HepG2 (cell line): ENCODE measurements around the gene EMP2. TPM values are rescaled to one million over a fixed set of nuclear protein-coding genes. Genes with fewer than 3 reads are reported as not detected.

Source experiments
- FOXK2 ChIP-seq: fragments of 450-650 bp; IDR thresholded peaks from 2 replicates; pipeline ENCODE4 v1.6.1; 2016
- GABPA ChIP-seq, 2 experiments: IDR thresholded peaks; 2 replicates each; pipeline ENCODE4 v1.6.1; 2011 to 2016; ENCODE audit warnings: low read depth in 2 of 2, low read length in 1 of 2, missing biosample characterization in 1 of 2, missing genetic modification characterization in 1 of 2
- KDM6A ChIP-seq: IDR thresholded peaks from 2 replicates; pipeline ENCODE4 v1.6.1; 2016; ENCODE audit warnings: low read depth
- ZNF616 ChIP-seq: sonication (generic); formaldehyde crosslinking; IDR thresholded peaks from 2 replicates; pipeline ENCODE4 v1.5.0; 2020; ENCODE audit warnings: low read depth, mild to moderate bottlenecking, missing genetic modification reagents
- polyA plus RNA-seq, 8 experiments: library from polyadenylated mRNA; depleted of rRNA in 3 of 8; stranded (reverse) in 7 of 8; unstranded in 1 of 8; fragments of >200 nt; fragmentation: Illumina TruSeq in 4 of 8; extraction: Trizol in 4 of 8; gene quantifications; 2 replicates each; pipeline versions ENCODE4 v1.2.1 to v1.2.3, GENCODE V29; 2011 to 2016; ENCODE audit warnings: low read depth in 4 of 8, missing spikeins in 1 of 8, mixed read lengths in 1 of 8; ENCODE audit not compliant: insufficient read depth in 1 of 8
- total RNA-seq, 5 experiments: library from RNA; depleted of rRNA; stranded (reverse); fragments of >200 nt; fragmentation: Illumina TruSeq; extraction: Trizol; gene quantifications; 2 replicates each; pipeline ENCODE4 v1.2.3, GENCODE V29; 2016; ENCODE audit warnings: low read depth in 1 of 5
- TF ChIP-seq, protein P1 (sequence below): sonication (generic); formaldehyde crosslinking; IDR thresholded peaks from 2 replicates; pipeline ENCODE4 v1.4.0; 2020; ENCODE audit warnings: mild to moderate bottlenecking, missing genetic modification reagents, borderline replicate concordance
- TF ChIP-seq, protein P2 (sequence below), 2 experiments: fragments of 450-650 bp in 1 of 2; sonication (generic) in 1 of 2; formaldehyde crosslinking; IDR thresholded peaks; 2 replicates each; pipeline versions ENCODE4 v1.5.0 to v1.8.0; 2020 to 2022; ENCODE audit warnings: mild to moderate bottlenecking in 1 of 2, missing genetic modification reagents in 1 of 2
- TF ChIP-seq, protein P3 (sequence below): sonication (generic); formaldehyde crosslinking; IDR thresholded peaks from 2 replicates; pipeline ENCODE4 v1.4.0; 2020; ENCODE audit warnings: missing genetic modification reagents, borderline replicate concordance
- TF ChIP-seq, protein P4 (sequence below): sonication (generic); formaldehyde crosslinking; IDR thresholded peaks from 2 replicates; pipeline ENCODE4 v1.5.1; 2020; ENCODE audit warnings: mild to moderate bottlenecking, moderate library complexity, missing genetic modification reagents

The EMP2 gene
- total and polyA plus RNA-seq, 2 of the 13 experiments (the other 11 are each of a cell fraction or from before 2014, with no cell fraction given): 24.6 to 91.2 TPM

DNA sequence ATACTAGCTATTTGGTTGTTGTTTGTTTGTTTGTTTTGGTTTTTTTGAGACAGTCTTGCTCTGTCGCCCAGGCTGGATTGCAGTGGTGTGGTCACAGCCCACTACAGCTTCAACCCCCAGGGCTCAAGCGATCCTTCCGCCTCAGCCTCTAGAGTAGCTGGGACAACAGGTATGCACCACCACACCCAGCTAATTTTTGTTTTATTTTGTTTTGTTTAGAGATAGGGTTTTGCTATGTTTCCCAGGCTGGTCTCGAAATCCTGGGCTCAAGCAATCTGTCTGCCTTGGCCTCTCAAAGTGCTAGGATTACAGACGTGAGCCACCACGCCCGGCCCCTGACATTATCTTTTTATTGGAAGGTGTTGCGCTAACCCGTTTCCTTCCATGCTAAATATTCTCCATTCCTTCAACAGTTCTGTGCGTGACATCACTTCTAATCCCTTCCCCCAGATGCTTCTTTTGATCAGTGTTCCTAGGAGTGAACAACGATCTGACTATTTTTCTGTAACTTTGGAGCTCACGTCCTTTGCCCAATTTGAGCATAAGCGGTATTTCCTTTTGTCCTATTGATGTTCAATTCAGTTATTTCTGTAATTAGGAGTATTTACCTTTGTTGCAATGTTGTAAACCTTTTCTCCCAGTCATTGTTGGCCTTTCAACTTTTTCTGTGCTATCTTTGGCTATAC is 30.2 kb upstream of the EMP2 start (continued):
- TF ChIP-seq, protein P1, sequence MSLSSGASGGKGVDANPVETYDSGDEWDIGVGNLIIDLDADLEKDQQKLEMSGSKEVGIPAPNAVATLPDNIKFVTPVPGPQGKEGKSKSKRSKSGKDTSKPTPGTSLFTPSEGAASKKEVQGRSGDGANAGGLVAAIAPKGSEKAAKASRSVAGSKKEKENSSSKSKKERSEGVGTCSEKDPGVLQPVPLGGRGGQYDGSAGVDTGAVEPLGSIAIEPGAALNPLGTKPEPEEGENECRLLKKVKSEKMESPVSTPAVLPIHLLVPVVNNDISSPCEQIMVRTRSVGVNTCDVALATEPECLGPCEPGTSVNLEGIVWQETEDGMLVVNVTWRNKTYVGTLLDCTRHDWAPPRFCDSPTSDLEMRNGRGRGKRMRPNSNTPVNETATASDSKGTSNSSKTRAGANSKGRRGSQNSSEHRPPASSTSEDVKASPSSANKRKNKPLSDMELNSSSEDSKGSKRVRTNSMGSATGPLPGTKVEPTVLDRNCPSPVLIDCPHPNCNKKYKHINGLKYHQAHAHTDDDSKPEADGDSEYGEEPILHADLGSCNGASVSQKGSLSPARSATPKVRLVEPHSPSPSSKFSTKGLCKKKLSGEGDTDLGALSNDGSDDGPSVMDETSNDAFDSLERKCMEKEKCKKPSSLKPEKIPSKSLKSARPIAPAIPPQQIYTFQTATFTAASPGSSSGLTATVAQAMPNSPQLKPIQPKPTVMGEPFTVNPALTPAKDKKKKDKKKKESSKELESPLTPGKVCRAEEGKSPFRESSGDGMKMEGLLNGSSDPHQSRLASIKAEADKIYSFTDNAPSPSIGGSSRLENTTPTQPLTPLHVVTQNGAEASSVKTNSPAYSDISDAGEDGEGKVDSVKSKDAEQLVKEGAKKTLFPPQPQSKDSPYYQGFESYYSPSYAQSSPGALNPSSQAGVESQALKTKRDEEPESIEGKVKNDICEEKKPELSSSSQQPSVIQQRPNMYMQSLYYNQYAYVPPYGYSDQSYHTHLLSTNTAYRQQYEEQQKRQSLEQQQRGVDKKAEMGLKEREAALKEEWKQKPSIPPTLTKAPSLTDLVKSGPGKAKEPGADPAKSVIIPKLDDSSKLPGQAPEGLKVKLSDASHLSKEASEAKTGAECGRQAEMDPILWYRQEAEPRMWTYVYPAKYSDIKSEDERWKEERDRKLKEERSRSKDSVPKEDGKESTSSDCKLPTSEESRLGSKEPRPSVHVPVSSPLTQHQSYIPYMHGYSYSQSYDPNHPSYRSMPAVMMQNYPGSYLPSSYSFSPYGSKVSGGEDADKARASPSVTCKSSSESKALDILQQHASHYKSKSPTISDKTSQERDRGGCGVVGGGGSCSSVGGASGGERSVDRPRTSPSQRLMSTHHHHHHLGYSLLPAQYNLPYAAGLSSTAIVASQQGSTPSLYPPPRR (CRISPR knock-in tag): peak; percentile 92
- TF ChIP-seq ZNF616 (CRISPR knock-in tag) (no peak), FOXK2 (peak; percentile 15; the same call in 1 of the 2 replicates), GABPA (IDR thresholded peaks at IDR 0.05; ENCODE audit: low read depth, low read length) (no peak), GABPA (CRISPR knock-in tag; IDR thresholded peaks at IDR 0.05; ENCODE audit: low read depth) (peak; percentile 50), KDM6A (CRISPR knock-in tag) (peak; percentile 94)
- TF ChIP-seq, protein P2, sequence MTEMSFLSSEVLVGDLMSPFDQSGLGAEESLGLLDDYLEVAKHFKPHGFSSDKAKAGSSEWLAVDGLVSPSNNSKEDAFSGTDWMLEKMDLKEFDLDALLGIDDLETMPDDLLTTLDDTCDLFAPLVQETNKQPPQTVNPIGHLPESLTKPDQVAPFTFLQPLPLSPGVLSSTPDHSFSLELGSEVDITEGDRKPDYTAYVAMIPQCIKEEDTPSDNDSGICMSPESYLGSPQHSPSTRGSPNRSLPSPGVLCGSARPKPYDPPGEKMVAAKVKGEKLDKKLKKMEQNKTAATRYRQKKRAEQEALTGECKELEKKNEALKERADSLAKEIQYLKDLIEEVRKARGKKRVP (CRISPR knock-in tag; IDR thresholded peaks at IDR 0.05): 0 out of 4 replicates have a peak, but pooled peaks of 1 of the 2 experiments have one; percentile 14
- TF ChIP-seq, protein P3, sequence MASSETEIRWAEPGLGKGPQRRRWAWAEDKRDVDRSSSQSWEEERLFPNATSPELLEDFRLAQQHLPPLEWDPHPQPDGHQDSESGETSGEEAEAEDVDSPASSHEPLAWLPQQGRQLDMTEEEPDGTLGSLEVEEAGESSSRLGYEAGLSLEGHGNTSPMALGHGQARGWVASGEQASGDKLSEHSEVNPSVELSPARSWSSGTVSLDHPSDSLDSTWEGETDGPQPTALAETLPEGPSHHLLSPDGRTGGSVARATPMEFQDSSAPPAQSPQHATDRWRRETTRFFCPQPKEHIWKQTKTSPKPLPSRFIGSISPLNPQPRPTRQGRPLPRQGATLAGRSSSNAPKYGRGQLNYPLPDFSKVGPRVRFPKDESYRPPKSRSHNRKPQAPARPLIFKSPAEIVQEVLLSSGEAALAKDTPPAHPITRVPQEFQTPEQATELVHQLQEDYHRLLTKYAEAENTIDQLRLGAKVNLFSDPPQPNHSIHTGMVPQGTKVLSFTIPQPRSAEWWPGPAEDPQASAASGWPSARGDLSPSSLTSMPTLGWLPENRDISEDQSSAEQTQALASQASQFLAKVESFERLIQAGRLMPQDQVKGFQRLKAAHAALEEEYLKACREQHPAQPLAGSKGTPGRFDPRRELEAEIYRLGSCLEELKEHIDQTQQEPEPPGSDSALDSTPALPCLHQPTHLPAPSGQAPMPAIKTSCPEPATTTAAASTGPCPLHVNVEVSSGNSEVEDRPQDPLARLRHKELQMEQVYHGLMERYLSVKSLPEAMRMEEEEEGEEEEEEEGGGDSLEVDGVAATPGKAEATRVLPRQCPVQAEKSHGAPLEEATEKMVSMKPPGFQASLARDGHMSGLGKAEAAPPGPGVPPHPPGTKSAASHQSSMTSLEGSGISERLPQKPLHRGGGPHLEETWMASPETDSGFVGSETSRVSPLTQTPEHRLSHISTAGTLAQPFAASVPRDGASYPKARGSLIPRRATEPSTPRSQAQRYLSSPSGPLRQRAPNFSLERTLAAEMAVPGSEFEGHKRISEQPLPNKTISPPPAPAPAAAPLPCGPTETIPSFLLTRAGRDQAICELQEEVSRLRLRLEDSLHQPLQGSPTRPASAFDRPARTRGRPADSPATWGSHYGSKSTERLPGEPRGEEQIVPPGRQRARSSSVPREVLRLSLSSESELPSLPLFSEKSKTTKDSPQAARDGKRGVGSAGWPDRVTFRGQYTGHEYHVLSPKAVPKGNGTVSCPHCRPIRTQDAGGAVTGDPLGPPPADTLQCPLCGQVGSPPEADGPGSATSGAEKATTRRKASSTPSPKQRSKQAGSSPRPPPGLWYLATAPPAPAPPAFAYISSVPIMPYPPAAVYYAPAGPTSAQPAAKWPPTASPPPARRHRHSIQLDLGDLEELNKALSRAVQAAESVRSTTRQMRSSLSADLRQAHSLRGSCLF (CRISPR knock-in tag): no peak
- TF ChIP-seq, protein P4, sequence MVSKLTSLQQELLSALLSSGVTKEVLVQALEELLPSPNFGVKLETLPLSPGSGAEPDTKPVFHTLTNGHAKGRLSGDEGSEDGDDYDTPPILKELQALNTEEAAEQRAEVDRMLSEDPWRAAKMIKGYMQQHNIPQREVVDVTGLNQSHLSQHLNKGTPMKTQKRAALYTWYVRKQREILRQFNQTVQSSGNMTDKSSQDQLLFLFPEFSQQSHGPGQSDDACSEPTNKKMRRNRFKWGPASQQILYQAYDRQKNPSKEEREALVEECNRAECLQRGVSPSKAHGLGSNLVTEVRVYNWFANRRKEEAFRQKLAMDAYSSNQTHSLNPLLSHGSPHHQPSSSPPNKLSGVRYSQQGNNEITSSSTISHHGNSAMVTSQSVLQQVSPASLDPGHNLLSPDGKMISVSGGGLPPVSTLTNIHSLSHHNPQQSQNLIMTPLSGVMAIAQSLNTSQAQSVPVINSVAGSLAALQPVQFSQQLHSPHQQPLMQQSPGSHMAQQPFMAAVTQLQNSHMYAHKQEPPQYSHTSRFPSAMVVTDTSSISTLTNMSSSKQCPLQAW (CRISPR knock-in tag): peak; percentile 65
